K562 (cell line): ENCODE results near the gene PLXNA2. TPM values are rescaled to one million over a fixed set of nuclear protein-coding genes. Genes with fewer than 3 reads are reported as not detected.

ENCODE experiments used
- ATAC-seq: fragments of 200-7000 bp; cut with Tn5 transposase; 3 replicates; pipeline ENCODE4 v1.9.1; 2020; ENCODE audit warnings: moderate library complexity
- BruUV-seq: library from RNA; stranded (reverse); fragments of 400-500 nt; replicated peaks from 2 replicates; lab custom pipeline; 2021; lab: Mats Ljungman, UMichigan
- CTCF ChIA-PET: fragments of 300-600 bp; formaldehyde crosslinking; extraction: SDS; loops from one replicate; lab custom pipeline; 2021; ENCODE audit warnings: low intra/inter-chr PET ratio; lab: Yijun Ruan, JAX
- POLR2A ChIA-PET: fragments of 300-600, 350-650 bp; sonication (Branson Sonifier 250); formaldehyde crosslinking; extraction: SDS; loops from one replicate; lab custom pipeline; 2021; ENCODE audit warnings: antibody characterized with exemption, inconsistent platforms; lab: Yijun Ruan, JAX
- DNase-seq, 4 experiments: peaks; one replicate each; pipeline versions ENCODE4 v3.0.0 to v3.0.0-alpha.2; 2011 to 2018; ENCODE audit warnings: low spot score in 3 of 4, mixed read lengths in 3 of 4; ENCODE audit errors: extremely low read depth in 1 of 4
- FAIRE-seq: peaks from 2 replicates; lab custom pipeline; 2011; peaks lifted over from hg19 to GRCh38; lab: Jason Lieb, UNC
- H2AFZ ChIP-seq: 2 replicates; pipeline ENCODE4 v1.6.0; 2011; ENCODE audit warnings: low read depth, low read length, control low read depth, inconsistent platforms
- H3K27ac ChIP-seq: fragments of 200-600 bp; 3 replicates; pipeline ENCODE4 v1.8.0; 2011; ENCODE audit warnings: low read depth, mild to moderate bottlenecking, control low read depth, inconsistent platforms, low read length, moderate library complexity, mixed read lengths; ENCODE audit errors: extremely low read depth
- H3K27me3 ChIP-seq, 2 experiments: fragments of 300-600 bp in 1 of 2; 2 replicates in 1 of 2; 3 replicates in 1 of 2; pipeline versions ENCODE4 v1.6.0 to v1.8.0; 2011; ENCODE audit warnings: inconsistent platforms in 2 of 2, low read length in 2 of 2, mild to moderate bottlenecking in 1 of 2, mixed read lengths in 1 of 2, moderate library complexity in 1 of 2; ENCODE audit not compliant: control insufficient read depth in 2 of 2, insufficient read depth in 2 of 2
- H3K36me3 ChIP-seq: fragments of 300-600 bp; 3 replicates; pipeline ENCODE4 v1.8.0; 2011; ENCODE audit warnings: mild to moderate bottlenecking, low read length, inconsistent platforms; ENCODE audit not compliant: control insufficient read depth, insufficient read depth
- H3K4me1 ChIP-seq, 2 experiments: fragments of 200-600 bp in 1 of 2; replicated peaks in 1 of 2; 2 replicates in 1 of 2; 3 replicates in 1 of 2; pipeline versions ENCODE4 v1.5.1 to v1.8.0; 2011; ENCODE audit warnings: inconsistent platforms in 2 of 2, low read length in 2 of 2, mild to moderate bottlenecking in 1 of 2, mixed read lengths in 1 of 2, moderate library complexity in 1 of 2; ENCODE audit not compliant: control insufficient read depth in 2 of 2, insufficient read depth in 2 of 2
- H3K4me2 ChIP-seq: 2 replicates; pipeline ENCODE4 v1.6.1; 2011; ENCODE audit warnings: low read length, control low read depth, inconsistent platforms, mixed read lengths; ENCODE audit not compliant: insufficient read depth
- H3K4me3 ChIP-seq: fragments of 200-600 bp; sonication (generic), shearing (Covaris generic); 2 replicates; pipeline ENCODE4 v1.5.1; 2016; ENCODE audit warnings: control low read depth, inconsistent platforms
- H3K79me2 ChIP-seq: fragments of 200-600 bp; 3 replicates; pipeline ENCODE4 v1.8.0; 2011; ENCODE audit warnings: low read length, inconsistent platforms; ENCODE audit not compliant: control insufficient read depth, insufficient read depth
- H3K9ac ChIP-seq, 2 experiments: 2 replicates each; pipeline versions ENCODE4 v1.6.0 to v1.6.1; 2011; ENCODE audit warnings: low read depth in 2 of 2, low read length in 2 of 2, control low read depth in 1 of 2, inconsistent platforms in 1 of 2, mild to moderate bottlenecking in 1 of 2, mixed read lengths in 1 of 2; ENCODE audit not compliant: insufficient read depth in 1 of 2
- H3K9me1 ChIP-seq: one replicate; pipeline ENCODE4 v1.6.0; 2011; ENCODE audit warnings: inconsistent platforms, mild to moderate bottlenecking, low read length, moderate library complexity; ENCODE audit not compliant: control insufficient read depth, insufficient read depth
- H3K9me3 ChIP-seq: replicated peaks from 2 replicates; pipeline ENCODE4 v1.5.1; 2011; ENCODE audit warnings: low read depth, low read length, inconsistent platforms; ENCODE audit not compliant: control insufficient read depth, insufficient read depth
- H4K20me1 ChIP-seq: replicated peaks from 2 replicates; pipeline ENCODE4 v1.6.1; 2011; ENCODE audit warnings: low read length, inconsistent platforms, mixed read lengths; ENCODE audit not compliant: control insufficient read depth, insufficient read depth
- CREB1 ChIP-seq, 2 experiments: sonication (generic) in 1 of 2; formaldehyde crosslinking in 1 of 2; IDR thresholded peaks; 2 replicates each; pipeline versions ENCODE4 v1.6.1 to v1.8.0; 2012 to 2022; ENCODE audit warnings: inconsistent platforms in 1 of 2, mild to moderate bottlenecking in 1 of 2, missing genetic modification reagents in 1 of 2, moderate library complexity in 1 of 2
- HDAC6 ChIP-seq: IDR thresholded peaks from 2 replicates; pipeline ENCODE4 v1.6.1; 2012; ENCODE audit warnings: low read depth, mild to moderate bottlenecking, control low read depth, inconsistent platforms, low read length, moderate library complexity
- SFPQ ChIP-seq: fragments of 200-400 bp; formaldehyde crosslinking; IDR thresholded peaks from 2 replicates; pipeline ENCODE4 v1.6.1; 2017; ENCODE audit warnings: mild to moderate bottlenecking, low read depth, low read length, moderate library complexity
- SRF ChIP-seq, 2 experiments: fragments of 250-450, 450-650 bp in 1 of 2; sonication (Bioruptor Pico) in 1 of 2; sonication (generic) in 1 of 2; formaldehyde crosslinking; IDR thresholded peaks; 2 replicates each; pipeline versions ENCODE4 v1.5.0 to v1.5.1; 2020 to 2022; ENCODE audit warnings: mild to moderate bottlenecking in 1 of 2, missing genetic modification reagents in 1 of 2
- WGBS: fragments of 100-300 bp; shearing (Covaris generic); methylation state at CpG from one replicate; pipeline ENCODE4 v1.1.6; 2016; ENCODE audit warnings: low coverage, mixed read lengths; ENCODE audit not compliant: insufficient coverage; ENCODE audit errors: missing lambda C conversion rate; 5-methylcytosine and 5-hydroxymethylcytosine counted together
- in situ Hi-C: fragments of 300-500 bp; cut with MboI; formaldehyde crosslinking; loops from 4 replicates; pipeline ENCODE4 v1.15.0; 2018; ENCODE audit warnings: inconsistent platforms, mixed read lengths
- intact Hi-C: fragments of 100-400 bp; cut with micrococcal nuclease; formaldehyde crosslinking; loops from 2 replicates; pipeline ENCODE4 v1.14.2; 2022
- polyA plus RNA-seq, 8 experiments: library from polyadenylated mRNA; depleted of rRNA in 4 of 8; stranded (reverse) in 5 of 8; unstranded in 3 of 8; fragments of >200 nt; fragmentation: Nextera tagmentation in 2 of 8; fragmentation: Illumina TruSeq in 1 of 8; extraction: Ambion mirVana in 2 of 8; extraction: Trizol in 1 of 8; gene quantifications; 2 replicates each; pipeline versions ENCODE4 v1.2.1 to v1.2.3, GENCODE V29; 2011 to 2014; ENCODE audit warnings: inconsistent platforms in 1 of 8, missing spikeins in 1 of 8
- total RNA-seq, 7 experiments: library from RNA; depleted of rRNA in 6 of 7; stranded (reverse); fragments of >200 nt in 6 of 7; fragmentation: Illumina TruSeq in 2 of 7; extraction: Trizol in 2 of 7; gene quantifications; 2 replicates each; pipeline versions ENCODE4 v1.2.1 to v1.2.3, GENCODE V29; 2011 to 2021; ENCODE audit warnings: low replicate concordance in 1 of 7

Gene PLXNA2
- total and polyA plus RNA-seq, 9 of the 15 experiments (the other 6 are each of a cell fraction or from before 2014, with no cell fraction given): 0.01 to 1.3 (median 0.32) TPM

GRCh38 chr1:208051651-208052050 is 192.5 kb downstream of the PLXNA2 start:
- H3K9ac ChIP-seq: no peak overlapping the region
- CTCF ChIA-PET: no interaction called here
- TF ChIP-seq CREB1 (IDR thresholded peaks at IDR 0.05) (no peak), CREB1 (CRISPR knock-in tag; IDR thresholded peaks at IDR 0.05) (no peak), HDAC6 (no peak), SFPQ (no peak), SRF (CRISPR knock-in tag; IDR thresholded peaks at IDR 0.05) (no peak)
- DNase-seq (no peak), ATAC-seq (no peak), FAIRE-seq (no peak)
- 5% methylated on average over 3 of the region's 3 CpGs for WGBS
- no peak overlapping the region for H3K4me3 ChIP-seq
- no peak overlapping the region for H3K27ac ChIP-seq
- intact Hi-C loops (no loop called here), in situ Hi-C loops (no loop called here)
- H3K36me3 ChIP-seq: no peaks in the 10 kb centered on the region
- H3K4me2 ChIP-seq: no peak overlapping the region
- no TSS peak for BruUV-seq
- no peaks in the 10 kb centered on the region for H3K9me3 ChIP-seq
- POLR2A ChIA-PET: no interaction called here
- H2AFZ ChIP-seq: no peak overlapping the region
- peaks cover 13 to 71% of the 10 kb centered on the region in 2 experiments for H3K27me3 ChIP-seq
- H4K20me1 ChIP-seq: 0 out of 2 replicates have a peak, but pooled peaks cover 5% of the 10 kb centered on the region
- no peaks in the 10 kb centered on the region for H3K4me1 ChIP-seq
- no peaks in the 10 kb centered on the region for H3K9me1 ChIP-seq
- no peaks in the 10 kb centered on the region for H3K79me2 ChIP-seq
